ENCODE results near the gene G6PC2.
"Not testable (repeated sequence)": the region's sequence is repeated elsewhere in the genome, so short reads cannot be mapped to it uniquely, and the experiment has no call there.

Gene G6PC2

GRCh38 chr2:168903888-168904287 lies 2.8 kb downstream of the G6PC2 start:
- in situ Hi-C loops (cut with HindIII; ENCODE audit: low sequenced_read_pairs), result loop anchor here (25.0 kb wide), 1 partner anchor 567 kb away; no protein-coding TSS in a partner anchor

GRCh38 chr2:168904358-168904757 lies 3.3 kb downstream of the G6PC2 start:
- in situ Hi-C loops (cut with HindIII; ENCODE audit: low sequenced_read_pairs), result loop anchor here (25.0 kb wide), 1 partner anchor 567 kb away; no protein-coding TSS in a partner anchor

GRCh38 chr2:168907940-168908662 lies 7.0 kb downstream of the G6PC2 start:
- in situ Hi-C loops (cut with HindIII; ENCODE audit: low sequenced_read_pairs), result loop anchor here (25.0 kb wide), 1 partner anchor 571 kb away; no protein-coding TSS in a partner anchor

GRCh38 chr2:168910330-168910729 lies 9.2 kb downstream of the G6PC2 start:
- in situ Hi-C loops (cut with HindIII; ENCODE audit: low sequenced_read_pairs), result loop anchor here (25.0 kb wide), 1 partner anchor 573 kb away; no protein-coding TSS in a partner anchor

GRCh38 chr2:168912466-168912865 lies 11.4 kb downstream of the G6PC2 start:
- in situ Hi-C loops (cut with HindIII; ENCODE audit: low sequenced_read_pairs), result loop anchor here (25.0 kb wide), 1 partner anchor 575 kb away; no protein-coding TSS in a partner anchor

- in situ Hi-C loops (cut with HindIII; ENCODE audit: low sequenced_read_pairs), result loop anchor here (25.0 kb wide), 1 partner anchor 576 kb away; no protein-coding TSS in a partner anchor
These were observed 11.8 kb downstream of the G6PC2 start for GRCh38 chr2:168912901-168913369.

- in situ Hi-C loops (cut with HindIII; ENCODE audit: low sequenced_read_pairs), result loop anchor here (25.0 kb wide), 1 partner anchor 576 kb away; no protein-coding TSS in a partner anchor
These were observed 12.4 kb downstream of the G6PC2 start for GRCh38 chr2:168913495-168913894.

GRCh38 chr2:168915441-168916330 lies 14.6 kb downstream of the G6PC2 start:
- in situ Hi-C loops (cut with HindIII; ENCODE audit: low sequenced_read_pairs), result loop anchor here (5.0 to 25.0 kb wide), 2 partner anchors 33 to 578 kb away; no protein-coding TSS in a partner anchor

- in situ Hi-C loops (cut with HindIII; ENCODE audit: low sequenced_read_pairs), result loop anchor here (5.0 to 25.0 kb wide), 2 partner anchors 34 to 579 kb away; no protein-coding TSS in a partner anchor
These were observed 15.2 kb downstream of the G6PC2 start for GRCh38 chr2:168916331-168916675.

- in situ Hi-C loops (cut with HindIII; ENCODE audit: low sequenced_read_pairs), result loop anchor here (25.0 kb wide), 1 partner anchor 583 kb away; no protein-coding TSS in a partner anchor
These were observed 19.5 kb downstream of the G6PC2 start for GRCh38 chr2:168920504-168921157.

- in situ Hi-C loops (cut with HindIII; ENCODE audit: low sequenced_read_pairs), result no loop called here
These were observed 25.7 kb downstream of the G6PC2 start for GRCh38 chr2:168926621-168927386.

- in situ Hi-C loops (cut with HindIII; ENCODE audit: low sequenced_read_pairs), result no loop called here
These were observed 27.2 kb downstream of the G6PC2 start for GRCh38 chr2:168928113-168928831.

- in situ Hi-C loops (cut with HindIII; ENCODE audit: low sequenced_read_pairs), result no loop called here
These were observed 27.9 kb downstream of the G6PC2 start for GRCh38 chr2:168929031-168929430.

- in situ Hi-C loops (cut with HindIII; ENCODE audit: low sequenced_read_pairs), result no loop called here
These were observed 29.2 kb downstream of the G6PC2 start for GRCh38 chr2:168930242-168930641.

GRCh38 chr2:168932174-168932573 lies 31.1 kb downstream of the G6PC2 start:
- in situ Hi-C loops (cut with HindIII; ENCODE audit: low sequenced_read_pairs), result not testable (repeated sequence)

- in situ Hi-C loops (cut with HindIII; ENCODE audit: low sequenced_read_pairs), result no loop called here
These were observed 33.7 kb downstream of the G6PC2 start for GRCh38 chr2:168934826-168935225.

GRCh38 chr2:168935810-168936581 lies 34.9 kb downstream of the G6PC2 start:
- in situ Hi-C loops (cut with HindIII; ENCODE audit: low sequenced_read_pairs), result no loop called here

- in situ Hi-C loops (cut with HindIII; ENCODE audit: low sequenced_read_pairs), result no loop called here
These were observed 38.0 kb downstream of the G6PC2 start for GRCh38 chr2:168939061-168939460.

Measured in endothelial cell of hepatic sinusoid (primary cell).